Lower leg skin (tissue), 3 donors: Measurements from ENCODE around the gene SPATA9.

Experiments used
- CTCF ChIP-seq, 3 donors: fragments of 450-650 bp; IDR thresholded peaks; one replicate each; pipeline ENCODE4 v1.5.1; 2016; ENCODE audit warnings: antibody characterized with exemption in 3 of 3, mild to moderate bottlenecking in 3 of 3, moderate library complexity in 2 of 3
- POLR2A ChIP-seq, 2 donors: fragments of 450-650 bp; IDR thresholded peaks; one replicate each; pipeline ENCODE4 v1.6.1; 2016 to 2017; ENCODE audit warnings: antibody characterized with exemption in 2 of 2, mild to moderate bottlenecking in 1 of 2, moderate library complexity in 1 of 2

GRCh38 chr5:95720094-95720786, 37.4 kb upstream of the SPATA9 start:
- TF ChIP-seq CTCF (IDR thresholded peaks at IDR 0.05): no peak
- TF ChIP-seq POLR2A (IDR thresholded peaks at IDR 0.05): no peak
